IMR-90 (cell line): ENCODE measurements around the gene TAF3. TPM values are rescaled to one million over a fixed set of nuclear protein-coding genes. Genes with fewer than 3 reads are reported as not detected.

ENCODE experiments used
- ATAC-seq: fragments of 200-7000 bp; cut with Tn5 transposase; 2 replicates; pipeline ENCODE4 v1.9.1; 2020; ENCODE audit warnings: low read depth, mild to moderate bottlenecking, moderate library complexity
- BruUV-seq: library from RNA; stranded (reverse); fragments of 400-500 nt; replicated peaks from 2 replicates; lab custom pipeline; 2021; lab: Mats Ljungman, UMichigan
- CTCF ChIA-PET: fragments of 300-600 bp; formaldehyde crosslinking; extraction: SDS; loops from one replicate; lab custom pipeline; 2021; ENCODE audit warnings: antibody characterized with exemption; lab: Yijun Ruan, JAX
- POLR2A ChIA-PET: fragments of 300-600 bp; sonication (Branson Sonifier 250); formaldehyde crosslinking; loops from one replicate; lab custom pipeline; 2022; ENCODE audit warnings: antibody characterized with exemption; ENCODE audit not compliant: unreplicated experiment; lab: Charles Lee
- DNase-seq: peaks from one replicate; pipeline ENCODE4 v3.0.0; 2013
- H2AFZ ChIP-seq: replicated peaks from 2 replicates; pipeline ENCODE3; 2013; ENCODE audit warnings: low read length, mild to moderate bottlenecking; ENCODE audit not compliant: poor library complexity
- H2AK5ac ChIP-seq: 2 replicates; pipeline ENCODE4 v1.6.1; 2013; ENCODE audit warnings: low read depth, low read length, inconsistent platforms
- H2AK9ac ChIP-seq: replicated peaks from 2 replicates; pipeline ENCODE3; 2013; ENCODE audit warnings: mild to moderate bottlenecking, low read depth, low read length, moderate library complexity; ENCODE audit not compliant: poor library complexity
- H2BK120ac ChIP-seq: 2 replicates; pipeline ENCODE4 v1.6.1; 2013; ENCODE audit warnings: low read depth, low read length, inconsistent platforms
- H2BK15ac ChIP-seq: 3 replicates; pipeline ENCODE4 v1.6.1; 2013; ENCODE audit warnings: low read depth, low read length, inconsistent platforms
- H2BK20ac ChIP-seq: 2 replicates; pipeline ENCODE4 v1.6.1; 2013; ENCODE audit warnings: low read depth, mild to moderate bottlenecking, inconsistent platforms, low read length, moderate library complexity
- H2BK5ac ChIP-seq: 2 replicates; pipeline ENCODE4 v1.6.1; 2013; ENCODE audit warnings: mild to moderate bottlenecking, low read depth, low read length, inconsistent platforms; ENCODE audit not compliant: poor library complexity, severe bottlenecking
- H3K14ac ChIP-seq: replicated peaks from 2 replicates; pipeline ENCODE4 v1.6.1; 2013; ENCODE audit warnings: low read depth, low read length, inconsistent platforms
- H3K18ac ChIP-seq: 2 replicates; pipeline ENCODE4 v1.6.1; 2013; ENCODE audit warnings: low read depth, low read length, control low read depth
- H3K23ac ChIP-seq: 2 replicates; pipeline ENCODE4 v1.6.1; 2013; ENCODE audit warnings: low read depth, low read length, inconsistent platforms
- H3K27ac ChIP-seq: 2 replicates; pipeline ENCODE4 v1.5.1; 2013; ENCODE audit warnings: mild to moderate bottlenecking, control low read depth, low read length; ENCODE audit not compliant: insufficient read depth
- H3K27me3 ChIP-seq: 2 replicates; pipeline ENCODE4 v1.6.1; 2013; ENCODE audit warnings: low read length; ENCODE audit not compliant: control insufficient read depth, insufficient read depth
- H3K36me3 ChIP-seq: 2 replicates; pipeline ENCODE4 v1.6.1; 2013; ENCODE audit warnings: low read length, mixed read lengths; ENCODE audit not compliant: control insufficient read depth, insufficient read depth
- H3K4ac ChIP-seq: 2 replicates; pipeline ENCODE4 v1.6.1; 2013; ENCODE audit warnings: low read depth, low read length, inconsistent platforms
- H3K4me1 ChIP-seq: 2 replicates; pipeline ENCODE4 v1.6.1; 2013; ENCODE audit warnings: low read length, mixed read lengths; ENCODE audit not compliant: control insufficient read depth, insufficient read depth
- H3K4me2 ChIP-seq: 2 replicates; pipeline ENCODE4 v1.6.1; 2013; ENCODE audit warnings: low read depth, mild to moderate bottlenecking, control low read depth, low read length, moderate library complexity
- H3K4me3 ChIP-seq: 2 replicates; pipeline ENCODE4 v1.5.1; 2013; ENCODE audit warnings: low read depth, mild to moderate bottlenecking, control low read depth, low read length, moderate library complexity; ENCODE audit not compliant: insufficient read depth
- H3K56ac ChIP-seq: 2 replicates; pipeline ENCODE4 v1.6.1; 2013; ENCODE audit warnings: low read length, inconsistent platforms; ENCODE audit not compliant: insufficient read depth; ENCODE audit errors: extremely low read depth
- H3K79me1 ChIP-seq, 2 experiments: 2 replicates each; pipeline ENCODE4 v1.6.1; 2013; ENCODE audit warnings: low read length in 2 of 2, inconsistent platforms in 1 of 2, low read depth in 1 of 2
- H3K9ac ChIP-seq: 2 replicates; pipeline ENCODE4 v1.6.1; 2013; ENCODE audit warnings: low read depth, low read length, control low read depth
- H3K9me1 ChIP-seq: 2 replicates; pipeline ENCODE4 v1.6.1; 2013; ENCODE audit warnings: low read length, inconsistent platforms; ENCODE audit not compliant: insufficient read depth
- H3K9me3 ChIP-seq: 2 replicates; pipeline ENCODE4 v1.6.1; 2013; ENCODE audit warnings: low read length; ENCODE audit not compliant: control insufficient read depth, insufficient read depth
- H4K20me1 ChIP-seq: 2 replicates; pipeline ENCODE4 v1.6.1; 2013; ENCODE audit warnings: low read length, inconsistent platforms; ENCODE audit not compliant: insufficient read depth
- H4K5ac ChIP-seq: 2 replicates; pipeline ENCODE4 v1.6.1; 2013; ENCODE audit warnings: mild to moderate bottlenecking, low read depth, low read length, control low read depth
- H4K8ac ChIP-seq, 2 experiments: 2 replicates each; pipeline ENCODE4 v1.6.1; 2013; ENCODE audit warnings: low read depth in 2 of 2, low read length in 2 of 2, control low read depth in 1 of 2, inconsistent platforms in 1 of 2
- H4K91ac ChIP-seq: 2 replicates; pipeline ENCODE4 v1.6.1; 2013; ENCODE audit warnings: low read depth, low read length, inconsistent platforms; ENCODE audit not compliant: insufficient read depth
- BHLHE40 ChIP-seq: fragments of 150-350 bp; IDR thresholded peaks from 2 replicates; pipeline ENCODE4 v1.6.1; 2016; ENCODE audit warnings: mild to moderate bottlenecking, low read depth, low read length
- CEBPB ChIP-seq: IDR thresholded peaks from 2 replicates; pipeline ENCODE4 v1.6.1; 2012; ENCODE audit warnings: low read depth, low read length, improper control_type of control experiment
- CHD1 ChIP-seq: IDR thresholded peaks from 2 replicates; pipeline ENCODE4 v1.6.1; 2012; ENCODE audit warnings: low read depth, low read length, improper control_type of control experiment
- FOS ChIP-seq: fragments of 150-350 bp; IDR thresholded peaks from 2 replicates; pipeline ENCODE4 v1.6.1; 2016; ENCODE audit warnings: low read depth, low read length
- MAFK ChIP-seq: IDR thresholded peaks from 2 replicates; pipeline ENCODE4 v1.6.1; 2012; ENCODE audit warnings: low read depth, low read length, improper control_type of control experiment
- MAZ ChIP-seq: IDR thresholded peaks from 2 replicates; pipeline ENCODE4 v1.6.1; 2012; ENCODE audit warnings: low read depth, mild to moderate bottlenecking, low read length, improper control_type of control experiment, moderate library complexity, borderline replicate concordance
- MXI1 ChIP-seq: IDR thresholded peaks from 2 replicates; pipeline ENCODE4 v1.6.1; 2012; ENCODE audit warnings: low read depth, mild to moderate bottlenecking, low read length, moderate library complexity, borderline replicate concordance
- NFE2L2 ChIP-seq: fragments of 150-350 bp; IDR thresholded peaks from 2 replicates; pipeline ENCODE4 v1.6.1; 2016; ENCODE audit warnings: low read depth, mild to moderate bottlenecking, low read length
- POLR2A ChIP-seq: IDR thresholded peaks from 2 replicates; pipeline ENCODE4 v1.6.1; 2012; ENCODE audit warnings: mild to moderate bottlenecking, low read depth, low read length
- RAD21 ChIP-seq: IDR thresholded peaks from 2 replicates; pipeline ENCODE4 v1.6.1; 2012; ENCODE audit warnings: low read length, improper control_type of control experiment
- RCOR1 ChIP-seq: IDR thresholded peaks from 2 replicates; pipeline ENCODE4 v1.6.1; 2012; ENCODE audit warnings: mild to moderate bottlenecking, low read length, improper control_type of control experiment; ENCODE audit not compliant: insufficient replicate concordance
- RFX5 ChIP-seq: IDR thresholded peaks from 2 replicates; pipeline ENCODE4 v1.8.0; 2012; ENCODE audit warnings: low read depth, mild to moderate bottlenecking, low read length, moderate library complexity
- SMC3 ChIP-seq: fragments of 150-350 bp; IDR thresholded peaks from 2 replicates; pipeline ENCODE4 v1.6.1; 2016; ENCODE audit warnings: low read depth, mild to moderate bottlenecking, antibody characterized with exemption, low read length, moderate library complexity
- WGBS, 2 experiments: methylation state at CpG; one replicate each; pipeline versions ENCODE4 v1.1.5 to v1.1.7; 2013; ENCODE audit warnings: missing lambda C conversion rate in 2 of 2; ENCODE audit not compliant: insufficient read length in 1 of 2; ENCODE audit errors: extremely low coverage in 2 of 2; 5-methylcytosine and 5-hydroxymethylcytosine counted together
- dilution Hi-C: fragments of 300-500 bp; cut with HindIII; formaldehyde crosslinking; loops from one replicate; pipeline ENCODE4 v1.14.3; 2018; ENCODE audit warnings: low sequenced_read_pairs; ENCODE audit not compliant: unreplicated experiment
- in situ Hi-C: fragments of 300-500 bp; cut with MboI; formaldehyde crosslinking; loops from 3 replicates; pipeline ENCODE4 v1.14.3; 2019; ENCODE audit warnings: low sequenced_read_pairs, inconsistent platforms, mixed read lengths
- intact Hi-C: fragments of 100-400 bp; cut with micrococcal nuclease; formaldehyde crosslinking; loops from 2 replicates; pipeline ENCODE4 v1.10.0; 2022
- polyA plus RNA-seq, 3 experiments: library from polyadenylated mRNA; depleted of rRNA; stranded (reverse); fragments of >200 nt; gene quantifications; 2 replicates each; pipeline ENCODE4 v1.2.3, GENCODE V29; 2012; ENCODE audit warnings: low replicate concordance in 1 of 3
- total RNA-seq: library from RNA; depleted of rRNA; stranded (reverse); fragments of >200 nt; gene quantifications from 2 replicates; pipeline ENCODE4 v1.2.3, GENCODE V29; 2012
- TF ChIP-seq, protein P1 (sequence below): fragments of 150-350 bp; IDR thresholded peaks from 2 replicates; pipeline ENCODE4 v1.6.1; 2017; ENCODE audit warnings: mild to moderate bottlenecking, antibody characterized with exemption, low read length, low read depth
- TF ChIP-seq, protein P2 (sequence below): fragments of 150-350 bp; IDR thresholded peaks from 2 replicates; pipeline ENCODE4 v1.6.1; 2016; ENCODE audit warnings: low read depth, mild to moderate bottlenecking, low read length, moderate library complexity, borderline replicate concordance
- TF ChIP-seq, protein P3 (sequence below): conservative IDR thresholded peaks from 2 replicates; pipeline ENCODE4 v1.5.1; 2012; ENCODE audit warnings: mild to moderate bottlenecking, low read depth, low read length, improper control_type of control experiment

The TAF3 gene
- total and polyA plus RNA-seq, 2 of the 4 experiments (the other 2 are of a cell fraction): 1.4 to 2.3 TPM

DNA sequence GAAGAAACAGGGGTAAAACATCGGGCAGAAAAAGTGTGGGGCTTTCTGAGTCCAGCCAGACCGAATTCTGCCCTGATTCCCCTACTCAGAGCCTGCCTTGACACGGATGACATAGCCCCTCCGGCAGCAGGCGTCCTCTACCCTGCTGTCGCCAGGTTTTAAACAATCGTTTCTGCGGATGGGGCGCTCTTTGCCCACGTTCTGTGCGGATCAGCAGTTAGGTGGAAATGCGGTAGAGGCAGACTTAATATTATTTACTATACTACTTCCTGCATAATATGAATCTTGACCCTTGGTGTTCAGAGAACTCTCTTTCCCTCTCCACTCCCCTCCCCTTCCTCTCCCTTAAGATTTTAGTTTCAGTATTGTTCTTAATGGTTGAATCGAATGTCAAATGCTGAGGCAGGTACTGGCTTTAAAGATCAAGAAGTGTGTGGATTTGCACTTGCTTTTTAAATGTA, 238.6 kb downstream of the TAF3 start:
- dilution Hi-C loops (no loop called here), intact Hi-C loops (no loop called here), in situ Hi-C loops (no loop called here)
- ATAC-seq (no peak), DNase-seq (no peak)
- Histone ChIP-seq H3K4me3 (no peak overlapping the region), H3K4me1 (no peaks in the 10 kb centered on the region), H4K5ac (no peak overlapping the region), H3K27me3 (peaks cover 82% of the 10 kb centered on the region), H3K9me1 (no peaks in the 10 kb centered on the region), H3K23ac (no peak overlapping the region), H2AFZ (no peak overlapping the region), H2BK15ac (no peak overlapping the region), H3K27ac (no peak overlapping the region), H2AK5ac (no peak overlapping the region), H3K9ac (no peak overlapping the region), H3K18ac (no peak overlapping the region), H2BK120ac (no peak overlapping the region), H3K9me3 (peaks cover 4% of the 10 kb centered on the region; the same call in 1 of the 2 replicates), H4K20me1 (no peaks in the 10 kb centered on the region), H3K79me1 (no peaks in the 10 kb centered on the region), H2BK20ac (no peak overlapping the region), H4K91ac (no peak overlapping the region), H3K4me2 (no peak overlapping the region), H3K56ac (no peak overlapping the region), H2AK9ac (no peak overlapping the region), H3K36me3 (no peaks in the 10 kb centered on the region), H2BK5ac (no peak overlapping the region), H4K8ac (no peak overlapping the region), H3K14ac (no peak overlapping the region), H3K4ac (no peak overlapping the region)
- POLR2A ChIA-PET: no interaction called here
- BruUV-seq: no TSS peak
- TF ChIP-seq CHD1 (no peak), BHLHE40 (no peak), RAD21 (no peak), RFX5 (no peak), POLR2A (no peak), MAFK (no peak), NFE2L2 (no peak), CEBPB (no peak), RCOR1 (no peak), FOS (no peak), SMC3 (no peak), MXI1 (no peak), MAZ (no peak)
- TF ChIP-seq, protein P1, sequence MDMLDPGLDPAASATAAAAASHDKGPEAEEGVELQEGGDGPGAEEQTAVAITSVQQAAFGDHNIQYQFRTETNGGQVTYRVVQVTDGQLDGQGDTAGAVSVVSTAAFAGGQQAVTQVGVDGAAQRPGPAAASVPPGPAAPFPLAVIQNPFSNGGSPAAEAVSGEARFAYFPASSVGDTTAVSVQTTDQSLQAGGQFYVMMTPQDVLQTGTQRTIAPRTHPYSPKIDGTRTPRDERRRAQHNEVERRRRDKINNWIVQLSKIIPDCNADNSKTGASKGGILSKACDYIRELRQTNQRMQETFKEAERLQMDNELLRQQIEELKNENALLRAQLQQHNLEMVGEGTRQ: no peak
- TF ChIP-seq, protein P2, sequence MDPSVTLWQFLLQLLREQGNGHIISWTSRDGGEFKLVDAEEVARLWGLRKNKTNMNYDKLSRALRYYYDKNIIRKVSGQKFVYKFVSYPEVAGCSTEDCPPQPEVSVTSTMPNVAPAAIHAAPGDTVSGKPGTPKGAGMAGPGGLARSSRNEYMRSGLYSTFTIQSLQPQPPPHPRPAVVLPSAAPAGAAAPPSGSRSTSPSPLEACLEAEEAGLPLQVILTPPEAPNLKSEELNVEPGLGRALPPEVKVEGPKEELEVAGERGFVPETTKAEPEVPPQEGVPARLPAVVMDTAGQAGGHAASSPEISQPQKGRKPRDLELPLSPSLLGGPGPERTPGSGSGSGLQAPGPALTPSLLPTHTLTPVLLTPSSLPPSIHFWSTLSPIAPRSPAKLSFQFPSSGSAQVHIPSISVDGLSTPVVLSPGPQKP: no peak
- TF ChIP-seq, protein P3, sequence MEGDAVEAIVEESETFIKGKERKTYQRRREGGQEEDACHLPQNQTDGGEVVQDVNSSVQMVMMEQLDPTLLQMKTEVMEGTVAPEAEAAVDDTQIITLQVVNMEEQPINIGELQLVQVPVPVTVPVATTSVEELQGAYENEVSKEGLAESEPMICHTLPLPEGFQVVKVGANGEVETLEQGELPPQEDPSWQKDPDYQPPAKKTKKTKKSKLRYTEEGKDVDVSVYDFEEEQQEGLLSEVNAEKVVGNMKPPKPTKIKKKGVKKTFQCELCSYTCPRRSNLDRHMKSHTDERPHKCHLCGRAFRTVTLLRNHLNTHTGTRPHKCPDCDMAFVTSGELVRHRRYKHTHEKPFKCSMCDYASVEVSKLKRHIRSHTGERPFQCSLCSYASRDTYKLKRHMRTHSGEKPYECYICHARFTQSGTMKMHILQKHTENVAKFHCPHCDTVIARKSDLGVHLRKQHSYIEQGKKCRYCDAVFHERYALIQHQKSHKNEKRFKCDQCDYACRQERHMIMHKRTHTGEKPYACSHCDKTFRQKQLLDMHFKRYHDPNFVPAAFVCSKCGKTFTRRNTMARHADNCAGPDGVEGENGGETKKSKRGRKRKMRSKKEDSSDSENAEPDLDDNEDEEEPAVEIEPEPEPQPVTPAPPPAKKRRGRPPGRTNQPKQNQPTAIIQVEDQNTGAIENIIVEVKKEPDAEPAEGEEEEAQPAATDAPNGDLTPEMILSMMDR: no peak
- CTCF ChIA-PET: no interaction called here
- WGBS, 2 experiments: no CpG with 5 or more reads among the region's 13 CpGs
